EL (cell line): ENCODE data around the gene RPS6KA2.

Experiments
- DNase-seq: peaks from one replicate; pipeline ENCODE4 v3.0.0-alpha.2; 2016

The RPS6KA2 gene

DNA sequence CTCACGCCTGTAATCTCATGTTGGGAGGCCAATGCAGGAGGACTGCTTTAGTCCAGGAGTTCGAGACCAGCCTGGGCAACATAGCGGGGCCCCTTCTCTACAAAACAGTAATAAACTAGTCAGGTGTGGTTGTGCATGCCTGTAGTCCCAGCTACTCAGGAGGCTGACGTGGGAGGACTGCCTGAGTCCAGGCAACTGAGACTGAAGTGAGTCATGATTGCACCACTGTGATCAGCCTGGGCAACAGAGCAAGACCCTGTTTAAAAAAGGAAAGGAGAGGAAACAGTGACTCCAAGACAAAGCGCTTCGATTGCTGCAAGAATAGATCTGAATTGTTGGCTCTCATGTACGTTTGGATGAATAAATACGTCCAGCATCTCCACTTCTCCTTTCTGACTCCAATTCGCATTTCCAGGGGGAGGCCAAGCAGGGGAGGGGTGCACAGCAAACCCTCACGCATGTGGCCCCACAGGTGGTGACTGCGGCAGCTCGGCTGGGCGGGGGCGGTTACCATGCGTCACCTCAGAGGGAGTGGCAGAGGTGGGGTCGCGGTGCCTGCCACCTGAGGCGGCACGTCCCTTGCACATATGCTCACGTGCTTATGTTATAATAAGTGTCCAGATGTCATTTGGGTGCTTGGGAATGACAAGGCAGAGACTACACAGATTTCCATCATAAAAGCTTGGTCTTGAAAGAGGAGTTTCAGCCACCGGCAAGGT, 149.2 kb downstream of the RPS6KA2 start:
- DNase-seq, result no peak

DNA sequence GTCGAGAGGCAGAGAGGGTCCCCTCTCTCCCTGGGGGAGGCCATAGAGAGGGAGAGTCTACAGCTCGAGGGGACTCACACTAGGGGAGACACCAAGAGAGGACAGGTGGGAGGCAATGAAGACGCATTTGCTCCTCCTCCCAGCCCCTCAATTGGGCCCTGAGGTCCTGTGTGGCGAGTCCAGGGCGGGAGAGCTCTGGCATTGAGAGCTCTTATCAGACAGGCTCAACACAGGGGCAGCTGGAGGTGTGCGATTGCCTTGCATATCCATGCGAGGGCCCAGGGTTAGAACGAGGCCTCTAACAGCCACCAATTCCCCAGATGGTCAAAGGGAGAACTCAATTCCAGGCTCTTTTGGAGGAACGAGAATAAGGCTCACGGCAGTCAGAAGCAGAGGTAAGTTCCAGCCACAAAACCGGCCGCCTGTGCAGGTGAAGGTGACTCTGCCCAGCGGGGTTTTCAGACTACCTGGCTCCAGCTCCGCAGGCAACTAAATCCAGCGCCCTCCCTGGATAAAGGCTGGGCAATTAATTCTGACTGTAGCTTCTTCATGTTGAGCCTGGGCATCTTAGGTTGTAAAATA, 150.3 kb downstream of the RPS6KA2 start:
- no peak for DNase-seq

DNA sequence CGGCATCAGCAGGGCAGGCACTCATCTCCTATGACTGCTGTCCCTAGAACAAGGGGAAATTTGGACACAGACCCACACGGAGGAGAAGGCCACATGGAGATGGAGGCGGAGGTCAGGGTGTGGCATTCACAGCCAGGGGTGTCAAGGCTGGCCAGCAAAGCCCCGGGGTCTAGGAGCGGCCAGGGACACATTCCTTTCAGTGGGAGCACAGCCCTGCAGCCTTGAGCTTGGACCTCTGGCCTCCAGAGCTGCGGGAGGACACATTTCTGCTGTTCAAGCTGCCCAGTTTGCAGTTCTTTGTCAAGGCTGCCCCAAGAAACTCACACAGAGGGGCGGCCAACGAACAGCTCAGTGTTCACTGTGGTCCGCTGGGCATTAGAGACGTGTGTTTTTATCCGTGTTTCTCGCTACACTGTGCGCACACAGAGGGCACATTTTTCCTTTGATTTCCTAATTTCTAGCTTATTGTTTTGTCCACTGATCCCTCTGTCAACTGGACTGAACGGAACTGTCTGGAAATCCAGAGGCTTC, 150.9 kb downstream of the RPS6KA2 start:
- no peak for DNase-seq

DNA sequence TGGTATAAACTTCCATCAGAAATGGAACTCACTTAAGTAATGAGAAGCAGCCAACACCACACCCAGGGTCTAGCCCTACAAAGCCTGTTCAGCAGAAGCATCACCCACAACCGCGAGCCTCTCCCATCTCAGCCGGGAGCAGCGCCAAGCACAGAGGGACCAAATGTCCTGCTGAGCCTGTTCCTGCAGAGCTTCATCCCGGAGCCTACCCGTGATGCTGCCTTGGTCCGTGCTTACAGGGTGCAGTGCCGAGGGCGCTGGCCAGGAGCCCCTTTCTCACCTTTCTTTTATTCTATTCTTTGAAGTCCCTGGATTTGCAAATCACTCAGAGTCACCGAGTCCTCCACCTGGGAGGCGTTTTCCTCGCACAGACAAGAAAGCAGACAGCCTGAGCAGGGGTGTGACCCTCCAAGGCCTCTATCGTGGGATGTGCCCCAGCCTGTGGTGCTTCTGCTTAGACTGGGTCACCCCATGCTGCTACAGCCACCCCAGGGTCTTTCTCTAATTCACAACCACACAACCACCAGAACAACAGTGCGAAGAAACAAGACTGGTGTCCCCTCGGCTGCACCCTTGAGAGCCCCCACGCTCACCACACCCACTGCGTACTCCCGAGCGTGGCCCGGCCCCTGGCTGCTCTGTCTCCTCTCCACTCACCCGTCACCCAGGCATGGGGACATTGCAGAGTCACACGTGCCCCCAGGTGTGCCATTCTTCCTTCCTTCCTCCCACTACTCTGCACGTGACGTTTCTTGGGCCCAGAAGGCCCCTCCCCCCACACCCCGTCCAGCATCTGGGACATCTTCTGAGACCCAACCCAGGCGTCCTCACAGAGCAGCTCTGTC, 152.1 kb downstream of the RPS6KA2 start:
- DNase-seq, result no peak

DNA sequence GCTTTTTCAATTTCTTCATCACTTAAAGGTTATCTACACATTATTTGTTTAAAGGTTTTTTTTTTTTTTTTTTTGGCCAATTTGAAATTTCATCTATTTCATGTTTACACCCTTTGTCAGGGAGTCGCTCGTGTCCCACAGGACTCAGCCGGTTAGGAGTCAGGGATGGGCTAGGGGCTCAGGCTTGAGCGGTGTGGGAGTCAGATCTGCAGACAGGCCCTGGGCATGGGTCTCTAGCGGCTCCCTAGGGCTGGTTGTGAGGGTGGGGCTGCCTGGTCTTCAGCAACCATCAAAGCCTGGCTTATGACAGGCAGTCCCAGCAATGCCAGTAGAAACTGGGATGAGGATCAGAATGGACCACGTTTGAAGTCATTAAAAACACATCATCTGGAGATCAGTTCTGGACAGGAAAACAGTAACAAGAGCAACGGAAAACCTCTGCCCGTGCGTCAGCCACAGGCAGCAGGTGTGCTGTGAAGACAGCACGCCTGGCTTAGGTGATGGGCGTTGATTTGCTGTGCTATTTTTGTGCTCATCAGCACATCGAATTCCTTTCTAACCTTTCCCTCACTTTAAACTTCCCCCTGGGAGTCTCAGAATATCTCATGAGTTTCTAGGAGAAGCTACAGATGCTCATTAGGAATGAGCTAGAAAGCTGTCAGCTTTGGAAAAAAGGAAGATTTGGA, 153.0 kb downstream of the RPS6KA2 start:
- DNase-seq, result no peak

DNA sequence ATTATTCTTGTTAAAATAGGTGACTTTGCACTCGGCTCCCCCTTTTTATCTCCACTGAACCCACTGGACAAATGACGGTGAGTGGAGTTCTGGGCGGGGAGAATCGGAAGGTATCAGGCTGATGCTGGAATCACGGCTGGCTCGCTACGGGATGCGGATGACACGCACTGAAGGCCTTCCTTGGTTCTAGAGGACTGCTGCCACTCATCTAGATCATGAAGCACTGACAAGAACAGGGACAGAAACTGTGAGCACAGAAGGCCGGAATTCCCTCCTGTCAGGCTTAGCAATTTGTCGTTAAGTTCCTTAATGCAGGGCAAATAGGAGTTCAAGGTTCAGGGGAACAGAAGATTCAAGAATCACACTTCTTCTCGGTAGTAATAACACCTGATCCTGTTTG, 154.4 kb downstream of the RPS6KA2 start:
- DNase-seq, result no peak

DNA sequence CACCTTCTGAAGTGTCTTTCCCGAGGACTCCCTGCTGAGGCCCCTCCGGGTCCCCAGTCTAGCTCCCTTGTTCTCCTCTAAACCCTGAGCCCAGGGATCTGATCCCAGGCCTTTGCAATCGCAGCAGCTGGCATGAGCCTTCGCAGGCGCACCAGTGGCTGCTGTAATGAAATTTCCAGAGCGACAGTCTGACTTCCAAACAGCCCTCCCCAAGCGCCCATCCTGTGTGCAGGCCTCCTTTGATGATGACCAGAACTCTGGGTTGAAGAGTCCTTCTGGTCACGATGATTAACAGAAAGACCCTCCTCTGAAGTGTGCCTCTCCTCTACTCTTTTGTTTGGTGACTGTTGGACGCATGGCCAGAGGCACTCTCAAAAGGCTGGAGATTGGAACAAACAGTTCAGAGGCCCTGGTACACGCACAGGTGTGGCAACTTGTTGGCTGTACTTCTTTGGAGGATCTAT, 155.2 kb downstream of the RPS6KA2 start:
- DNase-seq, result no peak

DNA sequence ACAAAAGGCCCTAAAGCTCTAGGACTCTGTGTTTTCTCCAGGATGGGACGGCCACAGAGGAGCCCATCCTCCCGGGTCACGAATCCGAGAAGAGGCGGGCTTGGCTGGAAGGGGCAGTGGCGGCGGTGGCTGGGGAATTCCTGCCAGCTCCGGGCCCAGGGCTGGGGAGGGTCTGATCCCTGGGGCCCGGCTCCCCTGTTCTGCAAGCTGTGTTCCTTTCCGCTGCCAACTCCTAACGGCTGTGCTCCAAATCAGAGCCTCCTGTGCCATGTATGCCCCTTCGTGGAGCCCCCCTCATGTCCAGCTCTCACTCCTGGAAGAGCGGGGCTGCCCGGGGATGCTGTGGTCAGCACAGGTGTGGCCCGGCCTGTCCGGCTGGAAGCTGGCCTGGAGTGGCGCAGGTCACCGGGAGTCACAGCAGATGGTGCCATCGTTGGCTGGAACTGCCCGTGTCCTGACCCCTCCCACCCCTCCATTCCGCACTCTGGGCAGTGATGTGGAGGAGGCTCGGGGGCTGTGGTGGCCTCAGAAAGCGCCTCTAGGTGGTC, 156.1 kb downstream of the RPS6KA2 start:
- no peak for DNase-seq

DNA sequence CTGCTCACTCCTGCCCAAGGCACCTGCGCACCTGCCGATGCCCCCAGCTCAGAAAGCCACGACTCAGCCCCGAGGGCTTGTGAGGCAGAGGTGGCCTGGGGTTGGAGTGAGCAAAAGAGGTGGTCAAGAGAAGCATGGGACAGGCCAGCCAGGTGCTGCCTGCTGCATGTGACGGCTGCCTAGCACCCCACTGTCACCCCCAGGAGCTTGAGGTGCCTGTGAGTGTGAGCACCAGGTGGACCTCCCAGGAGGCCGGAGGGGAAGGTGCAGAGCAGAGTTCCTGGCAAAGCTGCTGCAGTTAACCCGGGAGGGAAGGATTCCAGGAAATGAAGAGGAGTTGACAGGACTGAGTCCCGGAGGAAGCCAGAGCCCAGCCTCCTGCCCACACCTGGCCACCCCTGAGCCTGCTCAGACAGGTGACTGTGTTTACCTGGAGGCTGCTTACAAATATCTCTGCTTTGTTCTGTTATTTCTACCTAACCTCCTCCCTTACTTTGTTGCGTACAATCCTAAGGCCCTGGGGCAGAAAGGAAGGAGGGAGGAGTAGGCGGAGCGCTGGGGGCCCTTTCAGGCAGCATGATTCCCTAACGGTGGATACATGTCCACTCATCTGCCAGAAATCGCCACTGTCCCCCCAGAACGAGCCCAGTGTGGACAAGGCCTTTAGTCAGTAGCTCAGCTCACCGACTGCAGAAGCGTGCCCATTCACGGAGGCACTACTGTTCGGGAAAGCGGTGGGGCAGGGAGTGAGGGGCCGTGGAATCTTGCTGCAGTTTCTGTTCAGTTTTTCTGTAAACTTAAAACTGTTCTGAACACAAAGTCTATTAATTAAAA, 156.8 kb downstream of the RPS6KA2 start:
- DNase-seq, result no peak

DNA sequence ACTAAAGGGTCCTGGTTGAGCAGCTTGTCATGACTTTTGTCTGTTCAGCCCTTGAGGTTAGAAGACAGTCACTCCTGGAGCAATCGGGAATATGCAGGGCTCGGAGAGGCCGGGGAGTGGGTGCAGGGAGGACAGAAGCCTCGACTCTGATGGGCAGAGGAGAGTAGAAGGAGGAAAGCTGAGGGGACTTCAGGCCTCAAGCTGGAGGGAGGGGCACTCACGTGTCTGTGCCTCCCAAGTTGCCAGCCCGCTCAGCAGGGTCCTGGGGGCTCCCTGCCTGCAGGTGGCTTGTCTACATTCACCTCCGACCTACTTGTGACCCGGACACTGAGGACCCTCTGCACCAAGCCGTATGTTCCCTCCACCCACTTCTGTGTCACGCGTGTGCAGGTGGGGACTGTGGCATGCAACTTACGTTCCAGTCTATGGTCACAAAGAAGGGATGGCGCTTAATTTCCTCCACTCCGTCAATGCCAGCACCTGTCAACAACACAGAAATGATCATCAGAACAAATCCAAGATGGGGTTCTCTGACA, 157.6 kb downstream of the RPS6KA2 start:
- DNase-seq, result no peak

DNA sequence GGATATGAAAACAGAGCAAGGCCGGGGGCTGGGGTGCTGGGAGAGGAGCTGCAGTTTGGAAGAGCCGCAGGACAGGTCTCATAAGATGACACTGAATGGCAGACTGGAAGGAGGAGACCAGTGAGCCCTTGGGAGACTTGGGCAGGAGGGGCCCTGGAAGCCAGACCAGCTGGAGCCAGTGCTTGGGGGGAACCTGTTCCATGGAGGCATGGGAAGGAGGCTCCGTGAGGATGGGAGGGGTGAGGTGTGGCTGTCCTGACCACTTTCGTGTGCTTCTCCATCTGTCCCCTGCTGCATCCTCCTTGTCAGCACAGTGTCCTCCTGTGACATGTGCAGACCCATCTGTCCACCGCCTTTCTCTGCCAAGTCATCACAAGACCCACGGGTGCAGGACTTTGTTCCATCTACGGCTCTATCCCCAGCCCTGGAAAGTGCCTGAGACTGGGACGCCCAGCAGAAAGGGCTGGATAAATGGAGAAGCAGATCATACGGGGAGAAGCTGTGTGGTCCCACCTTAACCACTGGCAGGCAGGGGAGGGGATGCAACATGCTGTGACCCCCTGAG, 159.5 kb downstream of the RPS6KA2 start:
- DNase-seq, result no peak

DNA sequence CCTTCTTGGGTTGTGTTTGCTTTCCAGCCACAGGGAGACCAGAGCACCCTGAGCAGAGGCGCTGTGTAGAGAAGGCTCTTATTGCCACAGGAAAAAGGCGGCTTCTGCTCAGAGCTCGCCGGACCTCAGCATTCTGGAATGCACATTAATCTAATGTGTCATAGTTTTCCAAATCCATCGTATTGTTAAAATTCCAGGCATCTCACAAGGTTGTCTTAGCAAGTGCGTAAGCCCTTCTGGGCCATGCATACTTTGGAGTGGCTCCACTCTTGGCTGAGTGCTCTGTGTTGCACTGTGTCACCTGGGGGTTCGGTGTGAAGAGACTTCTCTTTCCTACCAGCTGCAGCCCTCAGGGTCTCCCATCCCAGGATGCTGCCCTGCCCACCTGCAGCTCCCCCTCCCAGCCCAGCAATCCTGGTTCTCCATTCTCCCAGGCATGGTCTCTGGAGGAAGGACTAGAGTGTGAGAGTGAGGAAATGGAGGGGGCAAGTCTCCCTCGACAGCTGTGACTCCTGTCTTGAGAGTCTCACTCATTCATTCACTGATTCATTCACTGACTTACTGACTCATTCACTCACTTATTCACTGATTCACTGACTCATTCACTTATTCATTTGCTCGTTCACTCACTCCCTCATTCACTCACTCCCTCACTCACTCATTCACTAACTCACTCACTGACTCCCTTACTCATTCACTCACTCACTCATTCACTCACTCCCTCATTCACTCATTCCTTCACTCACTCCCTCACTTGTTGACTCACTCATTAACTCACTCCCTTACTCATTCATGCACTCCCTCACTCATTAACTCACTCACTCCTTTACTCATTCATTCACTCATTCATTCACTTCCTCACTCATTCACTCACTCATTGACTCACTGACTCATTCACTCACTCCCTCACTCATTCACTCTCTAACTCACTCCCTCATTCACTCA, 160.6 kb downstream of the RPS6KA2 start:
- peak; percentile 91 for DNase-seq

DNA sequence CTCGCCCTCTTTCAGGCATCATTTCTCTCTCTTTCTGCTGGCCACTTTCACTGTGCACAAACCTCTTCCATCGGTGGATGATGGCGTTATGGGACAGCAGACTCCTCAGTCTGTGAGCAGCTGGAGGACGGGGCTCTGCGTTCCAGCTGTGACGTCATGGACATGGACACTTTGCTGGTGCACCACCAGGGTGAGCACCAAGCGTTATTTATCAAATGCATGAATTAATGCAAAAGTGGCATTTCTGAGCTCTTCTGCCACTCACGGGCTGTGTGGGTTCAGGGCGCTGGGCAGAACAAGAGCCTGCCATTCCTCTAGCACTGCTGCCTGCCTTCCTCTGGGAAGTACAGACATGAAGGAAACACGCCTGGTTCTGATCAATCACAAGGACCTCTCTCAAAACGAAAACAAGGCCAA, 161.4 kb downstream of the RPS6KA2 start:
- DNase-seq, result peak; percentile 29

DNA sequence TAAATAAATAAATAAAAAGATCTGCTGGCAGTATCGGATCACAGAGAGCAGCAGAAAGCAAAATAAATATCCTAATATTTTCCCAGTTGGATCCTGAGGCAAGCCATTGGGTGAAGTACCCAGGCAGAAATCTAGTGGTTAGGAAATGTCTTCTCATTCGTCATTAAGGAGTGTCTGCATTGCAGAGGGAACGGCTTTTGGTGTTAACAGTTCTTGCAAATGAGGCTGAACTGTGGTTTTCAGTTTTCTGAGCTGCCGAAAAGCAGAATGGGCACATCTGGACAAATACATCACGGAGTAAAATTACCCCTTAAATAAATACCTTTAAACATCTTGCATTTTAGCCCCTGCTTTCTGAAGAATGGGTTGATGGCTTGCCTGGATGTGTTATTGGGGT, 162.1 kb downstream of the RPS6KA2 start:
- DNase-seq, result no peak

DNA sequence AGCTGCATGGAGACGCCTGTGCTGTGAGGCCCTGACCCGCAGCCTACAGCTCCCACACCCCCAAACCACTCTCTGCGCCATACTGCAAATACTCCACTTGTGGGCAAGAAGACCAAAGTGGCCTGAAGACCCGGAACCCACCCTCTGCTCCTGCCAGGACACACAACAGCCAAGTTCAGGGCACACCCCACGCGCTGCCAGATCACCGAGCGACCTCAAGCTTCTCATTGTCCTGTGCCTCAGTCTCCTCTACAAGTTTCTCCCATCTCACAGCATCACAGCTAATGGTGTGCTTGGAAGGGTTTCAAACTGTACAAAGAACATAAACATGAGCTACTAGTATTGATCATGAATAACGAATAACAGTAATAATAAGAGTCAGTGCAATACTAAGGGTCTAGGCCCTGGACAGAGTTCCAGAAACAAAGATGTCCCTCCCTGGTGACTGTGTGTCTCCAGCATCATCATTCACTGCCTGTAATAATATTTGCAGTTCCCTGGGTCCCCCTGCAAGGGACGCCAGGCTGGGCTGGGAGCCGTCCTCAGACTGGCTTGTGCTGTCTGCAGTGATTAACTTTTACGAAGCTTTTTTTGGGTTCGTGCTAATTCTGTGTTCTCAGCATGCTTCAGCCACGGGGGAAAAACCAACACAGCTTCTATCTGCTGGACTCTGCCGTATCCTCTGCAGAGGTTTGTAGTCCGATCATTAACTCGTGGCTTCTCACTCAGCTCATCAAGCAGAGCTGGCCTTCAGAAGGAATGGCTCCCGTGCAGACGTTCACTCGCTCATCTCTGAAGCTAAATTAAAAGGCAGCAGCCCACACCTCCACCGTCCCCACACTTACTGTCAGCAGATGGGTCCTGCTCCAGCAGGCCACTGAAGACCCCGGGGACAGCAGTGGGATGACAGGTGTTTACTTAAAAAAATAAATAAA, 162.7 kb downstream of the RPS6KA2 start:
- DNase-seq, result no peak

DNA sequence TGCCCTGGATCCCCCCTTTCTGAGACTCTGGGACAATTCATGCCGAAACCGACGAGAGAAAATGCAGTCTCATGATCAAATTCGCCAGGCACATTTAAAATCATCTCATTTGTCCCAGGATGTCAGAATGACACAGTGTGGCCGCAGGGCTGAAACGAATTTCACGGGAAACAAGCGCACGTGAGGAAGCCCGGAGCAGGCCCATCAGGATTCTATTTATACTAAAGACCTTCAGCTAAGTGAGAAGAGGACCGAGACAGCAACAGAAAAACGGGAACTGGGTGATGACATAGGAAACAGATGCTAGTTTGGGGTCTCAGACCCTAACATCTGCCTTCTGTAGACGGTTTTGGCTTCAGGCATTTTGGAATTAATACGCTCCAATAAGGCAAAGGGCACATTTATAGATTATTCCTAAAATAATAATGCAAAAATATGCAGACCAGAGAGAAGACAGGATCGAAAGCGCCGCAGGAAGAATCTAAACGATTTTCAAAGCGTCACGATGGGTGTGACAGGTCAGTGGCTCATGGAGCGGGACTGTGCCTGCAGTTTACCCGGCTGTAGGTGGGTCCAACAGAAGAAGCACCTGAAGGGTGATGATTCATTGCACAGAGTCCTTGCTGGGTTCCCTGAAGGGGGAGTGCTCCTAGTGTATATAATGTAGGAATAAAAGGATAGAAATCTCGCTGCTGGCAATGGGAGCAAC, 163.5 kb downstream of the RPS6KA2 start:
- DNase-seq, result no peak

DNA sequence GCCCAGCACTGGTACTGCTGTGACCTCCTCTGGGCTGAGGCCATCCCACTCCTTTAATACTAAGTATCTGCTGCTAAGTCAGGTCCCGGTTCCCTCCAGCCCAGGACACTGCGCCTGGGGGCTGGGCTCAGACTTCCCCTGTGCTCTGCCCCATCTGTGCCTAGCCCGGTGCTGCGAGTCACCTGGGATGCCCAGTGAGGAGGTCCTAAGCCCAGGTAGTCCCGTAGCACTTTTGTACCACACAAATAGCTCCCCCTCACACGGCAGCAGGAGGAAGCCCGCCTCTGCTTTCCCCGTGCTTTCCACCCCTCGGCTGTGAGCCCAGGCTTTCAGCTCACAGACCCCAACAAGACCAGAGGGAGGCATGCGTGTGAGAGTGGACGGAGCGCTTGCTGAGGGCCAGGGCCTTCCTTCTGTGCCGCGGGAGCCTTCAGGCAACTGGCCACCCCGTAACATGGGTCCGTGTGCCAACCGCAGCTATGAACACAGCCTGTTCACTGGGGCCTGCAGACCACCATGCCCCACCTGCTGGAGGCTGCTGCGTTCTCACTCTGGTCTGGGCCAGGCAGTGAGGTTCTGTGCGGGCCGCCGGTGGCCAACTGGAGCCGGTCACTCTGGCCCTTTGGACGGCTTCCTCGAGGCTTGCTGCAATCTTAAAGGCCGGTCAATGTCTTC, 164.5 kb downstream of the RPS6KA2 start:
- DNase-seq, result no peak
